B cell (primary cell): ENCODE results near the gene GBA3. TPM values are rescaled to one million over a fixed set of nuclear protein-coding genes. Genes with fewer than 3 reads are reported as not detected.

ENCODE experiments used
- ATAC-seq: fragments of 200-7000 bp; cut with Tn5 transposase; one replicate; pipeline ENCODE4 v1.10.0; 2021; ENCODE audit warnings: low read depth, mild to moderate bottlenecking, moderate number of reproducible peaks, moderate library complexity
- CTCF ChIA-PET: fragments of 350-600 bp; sonication (Branson Sonifier 250); formaldehyde crosslinking; loops from one replicate; lab custom pipeline; 2021; ENCODE audit warnings: antibody characterized with exemption, inconsistent platforms; lab: Charles Lee
- POLR2A ChIA-PET: fragments of 350-600 bp; sonication (Branson Sonifier 250); formaldehyde crosslinking; loops from one replicate; lab custom pipeline; 2021; ENCODE audit warnings: antibody characterized with exemption; lab: Charles Lee
- DNase-seq: peaks from one replicate; pipeline ENCODE4 v3.0.0; 2013
- H2AFZ ChIP-seq: 2 replicates; pipeline ENCODE4 v1.6.1; 2012; ENCODE audit warnings: mild to moderate bottlenecking, low read depth, low read length; ENCODE audit not compliant: insufficient read depth, poor library complexity, severe bottlenecking
- H3K27ac ChIP-seq, 2 donors: 1 replicate in 1 of 2; 2 replicates in 1 of 2; pipeline ENCODE4 v1.5.1; 2012 to 2013; ENCODE audit warnings: low read length in 2 of 2, mild to moderate bottlenecking in 2 of 2, moderate library complexity in 1 of 2
- H3K27me3 ChIP-seq, 4 experiments: fragments of 200-600 bp in 1 of 4; sonication (generic) in 1 of 4; replicated peaks in 1 of 4; 1 replicate in 2 of 4; 2 replicates in 2 of 4; pipeline versions ENCODE4 v1.6.1 to v1.7.0; 2013 to 2016; ENCODE audit warnings: low read length in 3 of 4, mild to moderate bottlenecking in 2 of 4, mixed read lengths in 1 of 4, moderate library complexity in 1 of 4; ENCODE audit not compliant: insufficient read depth in 4 of 4, control insufficient read depth in 3 of 4; ENCODE audit errors: control extremely low read depth in 1 of 4
- H3K36me3 ChIP-seq, 2 experiments: replicated peaks in 1 of 2; 1 replicate in 1 of 2; 2 replicates in 1 of 2; pipeline versions ENCODE4 v1.6.1 to v1.7.1; 2013; ENCODE audit warnings: low read length in 1 of 2; ENCODE audit not compliant: insufficient read depth in 2 of 2, control insufficient read depth in 1 of 2; ENCODE audit errors: control extremely low read depth in 1 of 2, extremely low read depth in 1 of 2
- H3K4me1 ChIP-seq, 2 donors: fragments of 200-600 bp in 1 of 2; sonication (generic) in 1 of 2; 1 replicate in 1 of 2; 2 replicates in 1 of 2; pipeline versions ENCODE4 v1.5.1 to v1.6.1; 2013 to 2017; ENCODE audit warnings: low read length in 2 of 2; ENCODE audit not compliant: control insufficient read depth in 2 of 2, insufficient read depth in 2 of 2
- H3K4me2 ChIP-seq: replicated peaks from 2 replicates; pipeline ENCODE3; 2012; ENCODE audit warnings: mild to moderate bottlenecking, low read depth, low read length; ENCODE audit not compliant: poor library complexity, severe bottlenecking
- H3K4me3 ChIP-seq, 5 experiments: fragments of 200-600 bp in 1 of 5; sonication (generic) in 1 of 5; 1 replicate in 3 of 5; 2 replicates in 2 of 5; pipeline versions ENCODE4 v1.5.1 to v1.7.0; 2011 to 2016; ENCODE audit warnings: low read length in 4 of 5, mild to moderate bottlenecking in 4 of 5, low read depth in 2 of 5, control low read depth in 1 of 5, moderate library complexity in 1 of 5; ENCODE audit not compliant: insufficient read depth in 1 of 5; ENCODE audit errors: control extremely low read depth in 1 of 5, extremely low read depth in 1 of 5
- H3K79me2 ChIP-seq: fragments of 200-600 bp; sonication (generic); one replicate; pipeline ENCODE4 v1.6.0; 2016; ENCODE audit warnings: low read length; ENCODE audit not compliant: control insufficient read depth, insufficient read depth
- H3K9ac ChIP-seq: fragments of 200-600 bp; sonication (generic); 2 replicates; pipeline ENCODE4 v1.6.1; 2017; ENCODE audit warnings: mild to moderate bottlenecking, low read length, moderate library complexity
- H3K9me3 ChIP-seq, 3 donors: one replicate each; pipeline versions ENCODE4 v1.6.1 to v1.7.1; 2013; ENCODE audit warnings: low read length in 2 of 3; ENCODE audit not compliant: control insufficient read depth in 2 of 3, insufficient read depth in 1 of 3; ENCODE audit errors: control extremely low read depth in 1 of 3
- H4K20me1 ChIP-seq: 2 replicates; pipeline ENCODE4 v1.6.0; 2012; ENCODE audit warnings: mild to moderate bottlenecking, low read length; ENCODE audit not compliant: insufficient read depth, control insufficient read depth, poor library complexity, severe bottlenecking
- H3K27ac Mint-ChIP-seq: one replicate; pipeline ENCODE4 v1.8.0; 2021; ENCODE audit warnings: mixed read lengths
- H3K27me3 Mint-ChIP-seq: one replicate; pipeline ENCODE4 v1.8.0; 2021; ENCODE audit warnings: mixed read lengths
- H3K4me1 Mint-ChIP-seq: one replicate; pipeline ENCODE4 v1.8.0; 2021; ENCODE audit warnings: mixed read lengths
- H3K4me3 Mint-ChIP-seq: one replicate; pipeline ENCODE4 v1.8.0; 2021; ENCODE audit warnings: mixed read lengths
- H3K9me3 Mint-ChIP-seq: one replicate; pipeline ENCODE4 v1.8.0; 2022; ENCODE audit warnings: mixed read lengths; ENCODE audit not compliant: insufficient read depth
- CTCF ChIP-seq: fragments of 200-600 bp; IDR thresholded peaks from one replicate; pipeline ENCODE4 v1.8.0; 2022; ENCODE audit warnings: antibody characterized with exemption, mild to moderate bottlenecking
- EZH2 ChIP-seq: IDR thresholded peaks from 2 replicates; pipeline ENCODE4 v1.6.1; 2012; ENCODE audit warnings: borderline replicate concordance, low read depth, mild to moderate bottlenecking, moderate library complexity, low read length; ENCODE audit not compliant: insufficient read depth, poor library complexity, severe bottlenecking
- WGBS: methylation state at CpG from one replicate; pipeline ENCODE4 v1.1.5; 2013; ENCODE audit warnings: missing lambda C conversion rate; ENCODE audit not compliant: insufficient coverage; 5-methylcytosine and 5-hydroxymethylcytosine counted together
- intact Hi-C: fragments of 100-400 bp; cut with micrococcal nuclease; formaldehyde crosslinking; loops from one replicate; pipeline ENCODE4 v1.10.0; 2022
- polyA plus RNA-seq: library from polyadenylated mRNA; depleted of rRNA; stranded (reverse); fragments of >200 nt; gene quantifications from 2 replicates; pipeline ENCODE4 v1.2.3, GENCODE V29; 2012
- total RNA-seq, 2 donors: library from RNA; stranded (reverse); fragments of 120-200 nt in 1 of 2; gene quantifications; 1 replicate in 1 of 2; 2 replicates in 1 of 2; pipeline versions ENCODE4 v1.2.3 to v1.2.4, GENCODE V29; 2013 to 2022

The GBA3 gene
- total and polyA plus RNA-seq, 2 donors (not counting 1 experiment from before 2014, with no cell fraction given), result not detected

DNA sequence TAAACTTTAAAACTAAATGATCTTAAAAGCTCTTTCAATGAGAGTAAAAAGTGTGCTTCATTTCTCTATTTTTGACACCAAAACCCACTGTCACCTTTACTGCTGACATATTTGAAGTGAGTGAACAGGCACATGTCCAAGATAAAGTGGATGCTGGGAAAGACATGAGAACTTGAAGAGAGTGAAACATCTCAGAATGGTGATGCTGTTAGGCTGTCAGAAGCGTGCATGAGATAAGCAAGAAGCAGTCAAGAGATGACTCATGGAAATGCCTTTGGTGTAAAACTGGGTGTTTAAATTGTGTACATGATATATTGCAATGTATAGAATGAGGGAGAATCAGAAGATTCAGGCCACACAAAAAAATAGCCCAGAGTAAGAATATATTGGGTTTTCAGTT is 21.8 kb upstream of the GBA3 start:
- Mint-ChIP-seq H3K4me1 (peaks cover 15% of the 10 kb centered on the region), H3K27ac (no peak overlapping the region), H3K27me3 (no peaks in the 10 kb centered on the region), H3K4me3 (no peak overlapping the region), H3K9me3 (no peaks in the 10 kb centered on the region)
- H3K79me2 ChIP-seq, result no peaks in the 10 kb centered on the region
- H3K4me3 ChIP-seq, result no peak overlapping the region
- H3K9ac ChIP-seq, result no peak overlapping the region
- no peaks in the 10 kb centered on the region for H3K36me3 ChIP-seq
- WGBS, result 50% methylated on average over 1 of the region's 1 CpG
- H4K20me1 ChIP-seq, result no peaks in the 10 kb centered on the region
- CTCF ChIA-PET, result no interaction called here
- no peak for TF ChIP-seq EZH2
- no peak overlapping the region for H2AFZ ChIP-seq
- H3K9me3 ChIP-seq, result no peaks in the 10 kb centered on the region
- no peak for ATAC-seq
- intact Hi-C loops, result no loop called here
- no peak overlapping the region for H3K27ac ChIP-seq
- no peak for DNase-seq
- POLR2A ChIA-PET, result no interaction called here
- H3K4me1 ChIP-seq, result peaks cover 4 to 16% of the 10 kb centered on the region in 2 donors
- H3K27me3 ChIP-seq, result no peaks in the 10 kb centered on the region
- H3K4me2 ChIP-seq, result no peak overlapping the region

DNA sequence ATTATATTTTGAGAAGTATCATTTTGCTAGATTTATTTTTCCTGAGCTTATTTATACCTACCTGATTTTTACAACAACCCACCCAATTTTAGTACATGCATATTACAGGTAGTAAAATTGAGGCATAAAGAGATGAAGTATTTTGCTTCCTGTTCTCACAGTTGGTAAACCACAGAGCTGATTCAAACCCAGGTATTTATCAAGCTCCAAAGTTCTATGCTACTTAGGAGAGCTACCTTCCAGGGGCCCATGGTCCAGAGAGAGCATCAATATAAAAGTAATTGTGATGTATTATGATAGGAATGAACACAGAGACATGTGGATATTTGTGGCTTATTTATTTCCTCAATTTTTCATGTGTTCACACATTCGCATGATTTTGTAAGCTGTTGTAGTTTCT is 20.2 kb upstream of the GBA3 start:
- ATAC-seq, result no peak

More for the DNA sequence above, 20.2 kb upstream of the GBA3 start:
- Histone ChIP-seq H3K4me1 (peaks cover 4 to 25% of the 10 kb centered on the region in 2 donors), H3K4me2 (no peak overlapping the region), H2AFZ (no peak overlapping the region), H3K27me3 (no peaks in the 10 kb centered on the region), H3K4me3 (no peak overlapping the region), H3K36me3 (no peaks in the 10 kb centered on the region), H3K9me3 (no peaks in the 10 kb centered on the region), H3K9ac (no peak overlapping the region), H3K79me2 (no peaks in the 10 kb centered on the region), H3K27ac (no peak overlapping the region), H4K20me1 (no peaks in the 10 kb centered on the region)
- no CpG with 5 or more reads among the region's 1 CpG for WGBS
- no peaks in the 10 kb centered on the region for H3K27me3 Mint-ChIP-seq
- ChIA-PET POLR2A (no interaction called here), CTCF (interaction anchor here (1.3 kb wide), 1 partner anchor 14 kb away, joined by 3 read pairs; no protein-coding TSS in a partner anchor)
- H3K9me3 Mint-ChIP-seq, result no peaks in the 10 kb centered on the region
- H3K4me3 Mint-ChIP-seq, result no peak overlapping the region
- no peak overlapping the region for H3K27ac Mint-ChIP-seq
- no peak for DNase-seq
- peaks cover 22% of the 10 kb centered on the region for H3K4me1 Mint-ChIP-seq
- intact Hi-C loops, result no loop called here
- TF ChIP-seq CTCF, result no peak
- TF ChIP-seq EZH2, result no peak
